Calu3 (cell line): Measurements from ENCODE around the gene DBH. TPM values are rescaled to one million over a fixed set of nuclear protein-coding genes. Genes with fewer than 3 reads are reported as not detected.

Experiments
- BruUV-seq: library from RNA; stranded (reverse); fragments of 400-500 nt; replicated peaks from 2 replicates; lab custom pipeline; 2021; lab: Mats Ljungman, UMichigan
- CTCF ChIA-PET: fragments of 300-600 bp; sonication (Branson Sonifier 250); formaldehyde crosslinking; loops from one replicate; lab custom pipeline; 2022; ENCODE audit warnings: antibody characterized with exemption; lab: Charles Lee
- DNase-seq: peaks from one replicate; pipeline ENCODE4 v3.0.0; 2022
- H3K27ac Mint-ChIP-seq: one replicate; pipeline ENCODE4 v1.8.0; 2022; ENCODE audit warnings: mixed read lengths; ENCODE audit not compliant: unreplicated experiment
- H3K27me3 Mint-ChIP-seq: one replicate; pipeline ENCODE4 v1.8.0; 2022; ENCODE audit warnings: mixed read lengths; ENCODE audit not compliant: unreplicated experiment
- H3K36me3 Mint-ChIP-seq: one replicate; pipeline ENCODE4 v1.8.0; 2022; ENCODE audit warnings: mild to moderate bottlenecking, moderate library complexity, mixed read lengths; ENCODE audit not compliant: insufficient read depth, unreplicated experiment
- H3K4me1 Mint-ChIP-seq: one replicate; pipeline ENCODE4 v1.8.0; 2022; ENCODE audit warnings: mild to moderate bottlenecking, low read depth, mixed read lengths; ENCODE audit not compliant: unreplicated experiment
- H3K4me3 Mint-ChIP-seq: one replicate; pipeline ENCODE4 v1.8.0; 2022; ENCODE audit warnings: mild to moderate bottlenecking, low read depth, moderate library complexity, mixed read lengths; ENCODE audit not compliant: unreplicated experiment
- H3K9me3 Mint-ChIP-seq: one replicate; pipeline ENCODE4 v1.8.0; 2022; ENCODE audit warnings: low read depth, mixed read lengths; ENCODE audit not compliant: unreplicated experiment
- CTCF ChIP-seq: fragments of 200-600 bp; IDR thresholded peaks from one replicate; pipeline ENCODE4 v1.8.0; 2022; ENCODE audit warnings: antibody characterized with exemption; ENCODE audit not compliant: unreplicated experiment
- intact Hi-C: fragments of 100-400 bp; cut with micrococcal nuclease; formaldehyde crosslinking; loops from one replicate; pipeline ENCODE4 v1.10.0; 2022; ENCODE audit not compliant: unreplicated experiment
- total RNA-seq: library from RNA; stranded (reverse); gene quantifications from 2 replicates; pipeline ENCODE4 v1.2.3, GENCODE V29; 2022

The DBH gene
- total RNA-seq, 1 experiment from 2014 or later = not detected

DNA sequence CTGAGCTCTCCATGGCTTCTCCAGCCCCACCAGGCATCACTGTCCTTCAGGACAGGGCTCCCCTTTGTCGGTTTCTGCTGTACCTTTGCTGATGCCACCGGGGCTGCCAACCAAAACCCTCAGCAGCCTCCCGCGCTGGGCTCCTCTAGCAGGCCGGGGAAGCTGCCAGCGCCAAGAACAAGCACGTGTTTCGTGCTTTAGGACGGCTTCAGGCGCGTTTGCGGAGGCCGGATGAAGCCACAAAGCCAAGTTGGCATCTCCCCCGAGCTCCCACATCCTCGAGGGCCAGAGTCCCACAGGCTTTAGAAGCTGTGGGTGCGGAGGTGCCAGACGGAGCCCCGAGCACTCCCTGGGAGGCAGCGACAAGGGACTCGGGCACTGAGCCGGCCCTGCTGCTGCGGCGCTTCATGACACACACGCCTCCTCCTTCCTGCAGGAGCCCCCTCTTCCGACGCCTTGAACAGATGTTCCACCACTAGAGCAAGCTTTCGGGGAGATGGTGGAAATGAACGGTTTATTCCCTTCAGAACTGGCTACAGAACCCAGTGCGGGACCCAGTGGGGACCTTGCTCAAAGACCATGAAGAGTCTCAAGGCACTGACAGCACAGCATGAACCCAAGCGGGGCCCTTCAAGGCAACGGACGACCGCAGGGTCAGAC is 65.3 kb downstream of the DBH start:
- BruUV-seq = no TSS peak
- intact Hi-C loops = no loop called here
- Mint-ChIP-seq H3K4me3 (no peak overlapping the region), H3K27me3 (peaks cover 80% of the 10 kb centered on the region), H3K4me1 (no peaks in the 10 kb centered on the region), H3K36me3 (no peaks in the 10 kb centered on the region), H3K27ac (no peak overlapping the region), H3K9me3 (no peaks in the 10 kb centered on the region)
- no peak for TF ChIP-seq CTCF
- DNase-seq = no peak
- CTCF ChIA-PET = no interaction called here

GRCh38 chr9:133701981-133702797 is 66.0 kb downstream of the DBH start:
- CTCF ChIA-PET = no interaction called here
- Mint-ChIP-seq H3K36me3 (no peaks in the 10 kb centered on the region), H3K9me3 (no peaks in the 10 kb centered on the region), H3K27ac (no peak overlapping the region), H3K4me1 (no peaks in the 10 kb centered on the region), H3K27me3 (peaks cover 80% of the 10 kb centered on the region), H3K4me3 (no peak overlapping the region)
- DNase-seq = no peak
- intact Hi-C loops = no loop called here
- TF ChIP-seq CTCF = no peak
- no TSS peak for BruUV-seq

DNA sequence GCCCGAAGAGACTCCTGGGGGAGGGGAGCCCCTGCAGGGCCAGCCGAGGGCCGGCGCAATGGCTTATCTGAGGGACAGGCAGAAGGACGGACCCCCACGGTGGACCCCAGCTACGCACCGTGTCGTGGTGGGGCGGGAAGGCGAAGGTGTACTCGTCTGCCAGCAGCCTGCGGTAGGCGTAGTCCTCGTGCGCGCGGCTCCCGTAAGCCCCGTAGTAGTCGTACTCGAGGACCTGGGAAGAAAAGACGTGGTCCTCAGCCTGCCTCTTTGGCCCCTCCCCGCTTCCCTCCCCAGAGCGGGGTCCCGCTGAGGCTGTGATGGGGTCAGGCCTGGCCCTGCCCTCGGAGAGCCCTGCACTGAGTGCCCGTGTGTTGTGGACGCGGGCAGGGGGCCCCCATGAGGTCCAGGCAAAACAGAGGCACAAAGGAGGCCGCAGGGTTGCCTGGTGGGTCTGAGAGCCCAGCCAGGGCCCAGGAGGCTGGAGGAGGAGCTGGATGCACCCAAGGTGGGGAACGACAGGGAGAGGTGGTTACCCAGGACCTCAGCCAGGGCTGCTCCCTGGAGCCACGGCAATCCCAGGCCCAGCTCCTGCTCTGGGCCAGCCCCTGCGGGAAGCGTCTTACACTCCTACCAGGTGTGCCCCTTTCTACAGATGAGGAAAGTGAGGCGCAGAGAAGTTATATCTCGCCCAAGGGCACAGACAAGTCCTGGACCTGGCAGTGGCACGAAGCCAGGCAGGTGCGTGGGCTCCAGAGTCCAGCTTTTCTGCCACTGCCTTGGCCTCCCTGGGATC is 66.8 kb downstream of the DBH start:
- H3K27ac Mint-ChIP-seq = no peak overlapping the region
- intact Hi-C loops = no loop called here
- BruUV-seq = no TSS peak
- no peak for TF ChIP-seq CTCF
- H3K36me3 Mint-ChIP-seq = no peaks in the 10 kb centered on the region
- no peak overlapping the region for H3K4me3 Mint-ChIP-seq
- CTCF ChIA-PET = no interaction called here
- H3K9me3 Mint-ChIP-seq = no peaks in the 10 kb centered on the region
- H3K4me1 Mint-ChIP-seq = no peaks in the 10 kb centered on the region
- no peak for DNase-seq
- H3K27me3 Mint-ChIP-seq = peaks cover 79% of the 10 kb centered on the region

- no peaks in the 10 kb centered on the region for H3K36me3 Mint-ChIP-seq
- TF ChIP-seq CTCF = no peak
- H3K27me3 Mint-ChIP-seq = peaks cover 71% of the 10 kb centered on the region
Observed at GRCh38 chr9:133703591-133704399, 67.6 kb downstream of the DBH start.

More at GRCh38 chr9:133703591-133704399, 67.6 kb downstream of the DBH start:
- no peak for DNase-seq
- no peaks in the 10 kb centered on the region for H3K4me1 Mint-ChIP-seq
- no TSS peak for BruUV-seq
- intact Hi-C loops = no loop called here
- no peak overlapping the region for H3K27ac Mint-ChIP-seq
- no peak overlapping the region for H3K4me3 Mint-ChIP-seq
- no peaks in the 10 kb centered on the region for H3K9me3 Mint-ChIP-seq
- CTCF ChIA-PET = no interaction called here
